ENCODE results near the gene ANXA11.

ANXA11 gene

GRCh38 chr10:80133206-80133605 is 72.1 kb downstream of the ANXA11 start:
- ChIA-PET POLR2A (interaction anchor here (0.6 kb wide), 1 partner anchor 130 kb away, joined by 4 read pairs; no protein-coding TSS in a partner anchor), CTCF (interaction anchor here (0.7 to 1.0 kb wide), 2 partner anchors 11 to 18 kb away, joined by 3 read pairs; no protein-coding TSS in a partner anchor)

GRCh38 chr10:80132299-80133139 is 72.8 kb downstream of the ANXA11 start, which contains the start of gene PLAC9:
Gene PLAC9, plus strand, starts transcription at chr10:80132730. Its CDS starts 33 bp downstream, at chr10:80132763.
- TF ChIP-seq ZEB2 (tag by site-specific recombination; IDR thresholded peaks at IDR 0.05) (no peak), ZNF791 (tag by site-specific recombination; IDR thresholded peaks at IDR 0.05) (no peak), ZBTB44 (tag by site-specific recombination; IDR thresholded peaks at IDR 0.05) (no peak), ZBTB20 (tag by site-specific recombination; IDR thresholded peaks at IDR 0.05) (peak; percentile 31; the same call in 1 of the 2 replicates), ZNF366 (tag by site-specific recombination; conservative IDR thresholded peaks at IDR 0.05) (peak; percentile 56), ZNF239 (tag by site-specific recombination; IDR thresholded peaks at IDR 0.05) (no peak), ZNF184 (tag by site-specific recombination; IDR thresholded peaks at IDR 0.05) (no peak), OSR2 (tag by site-specific recombination; IDR thresholded peaks at IDR 0.05) (no peak), ZNF473 (tag by site-specific recombination; IDR thresholded peaks at IDR 0.05) (no peak), KLF16 (tag by site-specific recombination; IDR thresholded peaks at IDR 0.05) (no peak)
- Histone ChIP-seq H3K4me1 (ENCODE audit: control insufficient read depth, insufficient read depth, low read length) (no peaks in the 10 kb centered on the region), H3K4me3 (ENCODE audit: low read depth, low read length) (peak within 1 kb of the TSS; percentile 9), H3K27ac (ENCODE audit: extremely low read depth, low read depth, low read length) (no peak within 1 kb of the TSS), H3K36me3 (ENCODE audit: control insufficient read depth in 2 of 2, insufficient read depth in 1 of 2, low read length in 2 of 2) (no peaks in the 10 kb centered on the region), H3K9me3 (ENCODE audit: control insufficient read depth, insufficient read depth, low read depth, low read length) (no peaks in the 10 kb centered on the region)
- ChIA-PET POLR2A (interaction anchor here (0.6 kb wide), 1 partner anchor 130 kb away, joined by 4 read pairs; no protein-coding TSS in a partner anchor), CTCF (interaction anchor here (1.0 kb wide), 1 partner anchor 11 kb away, joined by 3 read pairs; no protein-coding TSS in a partner anchor)

More at GRCh38 chr10:80133206-80133605, 72.1 kb downstream of the ANXA11 start:
- H3K36me3 ChIP-seq (ENCODE audit: control insufficient read depth in 2 of 2, insufficient read depth in 1 of 2, low read length in 2 of 2): no peaks in the 10 kb centered on the region
- H3K27ac ChIP-seq (ENCODE audit: extremely low read depth, low read depth, low read length): no peak overlapping the region
- TF ChIP-seq ZNF426 (tag by site-specific recombination; IDR thresholded peaks at IDR 0.05) (no peak), ZNF423 (tag by site-specific recombination; IDR thresholded peaks at IDR 0.05) (no peak), MYNN (tag by site-specific recombination; IDR thresholded peaks at IDR 0.05; ENCODE audit: borderline replicate concordance) (no peak), PRDM4 (tag by site-specific recombination; IDR thresholded peaks at IDR 0.05) (no peak), ZNF610 (tag by site-specific recombination; IDR thresholded peaks at IDR 0.05; ENCODE audit: borderline replicate concordance) (no peak)
- no peak overlapping the region for H3K4me3 ChIP-seq (ENCODE audit: low read depth, low read length)
- H3K9me3 ChIP-seq (ENCODE audit: control insufficient read depth, insufficient read depth, low read depth, low read length): no peaks in the 10 kb centered on the region
- no peaks in the 10 kb centered on the region for H3K4me1 ChIP-seq (ENCODE audit: control insufficient read depth, insufficient read depth, low read length)

- Histone ChIP-seq H3K4me3 (ENCODE audit: low read depth, low read length) (no peak overlapping the region), H3K27ac (ENCODE audit: extremely low read depth, low read depth, low read length) (no peak overlapping the region), H3K9me3 (ENCODE audit: control insufficient read depth, insufficient read depth, low read depth, low read length) (no peaks in the 10 kb centered on the region), H3K4me1 (ENCODE audit: control insufficient read depth, insufficient read depth, low read length) (no peaks in the 10 kb centered on the region), H3K36me3 (ENCODE audit: control insufficient read depth in 2 of 2, insufficient read depth in 1 of 2, low read length in 2 of 2) (no peaks in the 10 kb centered on the region)
- CTCF ChIA-PET: interaction anchor here (0.6 kb wide), 2 partner anchors 18 to 101 kb away, joined by 3 read pairs; no protein-coding TSS in a partner anchor
- POLR2A ChIA-PET: no interaction called here
- TF ChIP-seq ZNF555 (tag by site-specific recombination; conservative IDR thresholded peaks at IDR 0.05) (no peak), ZNF280C (tag by site-specific recombination; IDR thresholded peaks at IDR 0.05) (no peak), TCF7L2 (IDR thresholded peaks at IDR 0.05; ENCODE audit: borderline replicate concordance, low read depth, low read length) (no peak), ZNF280D (tag by site-specific recombination; IDR thresholded peaks at IDR 0.05) (no peak)
Measured at GRCh38 chr10:80131499-80131901, 73.8 kb downstream of the ANXA11 start.

All from HEK293 (cell line).